HG03064 (cell line): Measurements from ENCODE around the gene ERC2.

Experiments used
- ATAC-seq: cut with Tn5 transposase; IDR thresholded peaks from one replicate; pipeline ENCODE4 v1.9.1; 2021; ENCODE audit warnings: low read depth; ENCODE audit not compliant: unreplicated experiment

The ERC2 gene

GRCh38 chr3:56428667-56429066 is 39.6 kb downstream of the ERC2 start:
- ATAC-seq: no peak

- ATAC-seq: no peak
These were observed 43.4 kb downstream of the ERC2 start for GRCh38 chr3:56424885-56425284.

- ATAC-seq: no peak
These were observed 43.9 kb downstream of the ERC2 start for GRCh38 chr3:56424336-56424735.

GRCh38 chr3:56423661-56424099 is 44.6 kb downstream of the ERC2 start:
- ATAC-seq: no peak

GRCh38 chr3:56422316-56422715 is 46.0 kb downstream of the ERC2 start:
- no peak for ATAC-seq

- ATAC-seq: no peak
These were observed 47.1 kb downstream of the ERC2 start for GRCh38 chr3:56421205-56421604.

GRCh38 chr3:56415652-56416051 is 52.6 kb downstream of the ERC2 start:
- ATAC-seq: no peak

GRCh38 chr3:56413911-56414310 is 54.4 kb downstream of the ERC2 start:
- no peak for ATAC-seq

- no peak for ATAC-seq
These were observed 57.1 kb downstream of the ERC2 start for GRCh38 chr3:56411166-56411565.

GRCh38 chr3:56410576-56410975 is 57.7 kb downstream of the ERC2 start:
- ATAC-seq: no peak

- no peak for ATAC-seq
These were observed 58.5 kb downstream of the ERC2 start for GRCh38 chr3:56409790-56410189.

- no peak for ATAC-seq
These were observed 59.5 kb downstream of the ERC2 start for GRCh38 chr3:56408761-56409196.

- no peak for ATAC-seq
These were observed 61.3 kb downstream of the ERC2 start for GRCh38 chr3:56406826-56407515.

GRCh38 chr3:56404884-56405283 is 63.4 kb downstream of the ERC2 start:
- no peak for ATAC-seq

- ATAC-seq: no peak
These were observed 69.6 kb downstream of the ERC2 start for GRCh38 chr3:56398659-56399058.

- ATAC-seq: no peak
These were observed 70.5 kb downstream of the ERC2 start for GRCh38 chr3:56397798-56398197.

GRCh38 chr3:56389183-56389830 is 79.0 kb downstream of the ERC2 start:
- ATAC-seq: no peak

- ATAC-seq: no peak
These were observed 85.2 kb downstream of the ERC2 start for GRCh38 chr3:56383092-56383491.

GRCh38 chr3:56379723-56380287 is 88.5 kb downstream of the ERC2 start:
- no peak for ATAC-seq

- ATAC-seq: no peak
These were observed 92.6 kb downstream of the ERC2 start for GRCh38 chr3:56375654-56376053.

GRCh38 chr3:56373386-56373785 is 94.9 kb downstream of the ERC2 start:
- ATAC-seq: no peak
